ENCODE measurements around the gene MINDY3.

GRCh38 chr10:15795036-15795792 lies 65.1 kb downstream of the MINDY3 start:
- TF ChIP-seq CTCF (IDR thresholded peaks at IDR 0.05; ENCODE audit: low read depth, low read length, missing input control) (no peak), TAF1 (conservative IDR thresholded peaks at IDR 0.05) (no peak), FOXA2 (IDR thresholded peaks at IDR 0.05) (no peak), ATF3 (IDR thresholded peaks at IDR 0.05) (no peak), RAD21 (IDR thresholded peaks at IDR 0.05) (no peak)
